ENCODE data around the gene PTGS1.
"Not testable (repeated sequence)": the region's sequence is repeated elsewhere in the genome, so short reads cannot be mapped to it uniquely, and the experiment has no call there.

Gene PTGS1

DNA sequence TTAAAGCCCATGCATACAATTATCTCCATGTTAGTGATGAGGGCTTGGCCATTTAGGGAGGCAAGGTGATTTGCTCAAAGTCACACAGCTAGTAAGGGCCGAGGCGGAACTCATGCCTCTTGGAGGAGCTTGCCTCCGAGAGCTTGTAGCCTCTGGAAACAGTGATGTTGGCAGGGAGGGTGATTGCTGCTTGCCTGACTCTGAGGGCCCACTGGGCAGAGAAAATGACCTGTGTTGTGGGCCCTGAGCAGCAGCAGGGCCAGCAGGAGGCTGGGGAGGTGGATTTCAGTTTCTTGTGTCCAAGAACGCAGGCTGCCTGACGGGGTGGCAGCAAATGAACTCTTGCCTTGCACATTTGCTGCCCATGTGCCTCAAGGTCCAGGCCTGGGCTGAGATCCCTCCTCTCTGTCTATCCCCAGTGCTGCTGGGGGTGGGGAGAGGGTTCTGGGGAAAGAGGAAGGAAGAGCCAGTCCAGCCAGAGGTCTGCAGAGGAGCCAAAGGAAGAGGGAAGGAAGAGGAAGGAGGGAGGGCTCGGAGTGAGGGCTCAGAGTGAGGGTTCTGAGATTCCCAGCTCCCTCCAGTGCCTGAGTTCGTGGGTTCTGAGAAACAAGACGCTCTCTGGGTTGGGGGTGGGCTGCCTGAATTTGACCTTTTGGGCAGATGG is 16.2 kb upstream of the PTGS1 start:
- Mint-ChIP-seq H3K4me3 (no peak overlapping the region), H3K27ac (no peak overlapping the region), H3K9me3 (peaks cover 13% of the 10 kb centered on the region), H3K36me3 (peaks cover 9% of the 10 kb centered on the region), H3K27me3 (peaks cover 13% of the 10 kb centered on the region), H3K4me1 (peaks cover 2% of the 10 kb centered on the region)
- no peak for DNase-seq (ENCODE audit: low spot score in 2 of 2)
- ATAC-seq (ENCODE audit: low read depth), result no peak

DNA sequence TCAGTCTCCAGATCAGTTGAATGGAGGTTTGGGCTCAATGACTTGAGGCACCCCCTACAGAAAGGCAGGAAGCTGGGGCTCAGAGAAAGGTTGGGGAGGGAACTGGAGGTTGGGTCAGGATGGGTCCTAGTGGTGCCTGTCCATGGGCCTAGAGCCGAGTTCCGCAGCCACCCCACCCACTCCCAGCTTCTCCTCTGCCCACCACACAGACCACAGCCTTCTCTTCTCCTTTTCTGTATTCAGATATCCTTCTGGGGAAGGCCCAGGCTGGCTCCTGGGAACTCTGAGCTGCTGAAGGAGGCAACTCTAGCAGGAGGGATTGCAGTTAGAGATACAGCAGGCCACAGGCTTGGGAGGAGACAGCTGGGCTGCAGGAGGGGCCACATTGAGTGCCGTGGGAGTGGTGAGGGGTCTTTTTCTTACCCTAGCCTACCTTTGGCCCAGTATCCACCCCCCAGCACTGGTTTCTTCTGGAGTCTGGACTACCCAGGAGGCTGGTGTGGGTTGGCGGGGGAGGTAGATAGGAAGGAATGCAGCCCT is 15.4 kb upstream of the PTGS1 start:
- peaks cover 9% of the 10 kb centered on the region for H3K36me3 Mint-ChIP-seq
- H3K27ac Mint-ChIP-seq, result no peak overlapping the region
- no peak for ATAC-seq (ENCODE audit: low read depth)
- peaks cover 13% of the 10 kb centered on the region for H3K9me3 Mint-ChIP-seq
- H3K4me3 Mint-ChIP-seq, result no peak overlapping the region
- H3K4me1 Mint-ChIP-seq, result peaks cover 2% of the 10 kb centered on the region
- peaks cover 8% of the 10 kb centered on the region for H3K27me3 Mint-ChIP-seq
- DNase-seq (ENCODE audit: low spot score in 2 of 2), result no peak

- Mint-ChIP-seq H3K27ac (no peak overlapping the region), H3K36me3 (peaks cover 9% of the 10 kb centered on the region), H3K4me3 (no peak overlapping the region), H3K4me1 (no peaks in the 10 kb centered on the region), H3K9me3 (peaks cover 13% of the 10 kb centered on the region), H3K27me3 (peaks cover 6% of the 10 kb centered on the region)
- DNase-seq (ENCODE audit: low spot score in 2 of 2) (no peak), ATAC-seq (ENCODE audit: low read depth) (no peak)
Observed at GRCh38 chr9:122356627-122357026, 14.2 kb upstream of the PTGS1 start.

- Mint-ChIP-seq H3K36me3 (peaks cover 8% of the 10 kb centered on the region), H3K9me3 (peaks cover 10% of the 10 kb centered on the region), H3K27me3 (peaks cover 3% of the 10 kb centered on the region), H3K4me1 (no peaks in the 10 kb centered on the region), H3K4me3 (no peak overlapping the region), H3K27ac (no peak overlapping the region)
- no peak for ATAC-seq (ENCODE audit: low read depth)
- DNase-seq (ENCODE audit: low spot score in 2 of 2), result no peak
Observed at GRCh38 chr9:122360891-122361290, 9.9 kb upstream of the PTGS1 start.

- ATAC-seq (ENCODE audit: low read depth); H3K4me1 Mint-ChIP-seq; H3K27me3 Mint-ChIP-seq; DNase-seq (ENCODE audit: low spot score in 2 of 2); H3K9me3 Mint-ChIP-seq; H3K4me3 Mint-ChIP-seq; H3K27ac Mint-ChIP-seq; H3K36me3 Mint-ChIP-seq: not testable (repeated sequence)
Observed at GRCh38 chr9:122363131-122363530, 7.7 kb upstream of the PTGS1 start.

- no peak for ATAC-seq (ENCODE audit: low read depth)
- no peak for DNase-seq (ENCODE audit: low spot score in 2 of 2)
- H3K4me3 Mint-ChIP-seq, result no peak overlapping the region
- no peak overlapping the region for H3K27ac Mint-ChIP-seq
- H3K4me1 Mint-ChIP-seq, result no peaks in the 10 kb centered on the region
- peaks cover 3% of the 10 kb centered on the region for H3K9me3 Mint-ChIP-seq
- H3K36me3 Mint-ChIP-seq, result peaks cover under 1% of the 10 kb centered on the region
- no peaks in the 10 kb centered on the region for H3K27me3 Mint-ChIP-seq
Observed at GRCh38 chr9:122364117-122364782, 6.6 kb upstream of the PTGS1 start.

- H3K27ac Mint-ChIP-seq, result no peak overlapping the region
- DNase-seq (ENCODE audit: low spot score in 2 of 2), result no peak
Observed at GRCh38 chr9:122364783-122365150, 6.1 kb upstream of the PTGS1 start.

GRCh38 chr9:122366074-122366660 is 4.7 kb upstream of the PTGS1 start:
- peaks cover 2% of the 10 kb centered on the region for H3K9me3 Mint-ChIP-seq
- no peak overlapping the region for H3K27ac Mint-ChIP-seq

More at GRCh38 chr9:122364783-122365150, 6.1 kb upstream of the PTGS1 start:
- no peak for ATAC-seq (ENCODE audit: low read depth)
- Mint-ChIP-seq H3K4me1 (no peaks in the 10 kb centered on the region), H3K9me3 (peaks cover 2% of the 10 kb centered on the region), H3K4me3 (no peak overlapping the region), H3K27me3 (no peaks in the 10 kb centered on the region), H3K36me3 (no peaks in the 10 kb centered on the region)

GRCh38 chr9:122367065-122367464 is 3.8 kb upstream of the PTGS1 start:
- Mint-ChIP-seq H3K9me3 (peaks cover 2% of the 10 kb centered on the region), H3K4me3 (no peak overlapping the region), H3K27me3 (no peaks in the 10 kb centered on the region), H3K4me1 (peaks cover 16% of the 10 kb centered on the region), H3K36me3 (no peaks in the 10 kb centered on the region), H3K27ac (no peak overlapping the region)
- no peak for ATAC-seq (ENCODE audit: low read depth)
- no peak for DNase-seq (ENCODE audit: low spot score in 2 of 2)

More at GRCh38 chr9:122366074-122366660, 4.7 kb upstream of the PTGS1 start:
- Mint-ChIP-seq H3K4me3 (no peak overlapping the region), H3K36me3 (no peaks in the 10 kb centered on the region), H3K4me1 (peaks cover 10% of the 10 kb centered on the region), H3K27me3 (no peaks in the 10 kb centered on the region)
- no peak for DNase-seq (ENCODE audit: low spot score in 2 of 2)
- ATAC-seq (ENCODE audit: low read depth), result no peak

DNA sequence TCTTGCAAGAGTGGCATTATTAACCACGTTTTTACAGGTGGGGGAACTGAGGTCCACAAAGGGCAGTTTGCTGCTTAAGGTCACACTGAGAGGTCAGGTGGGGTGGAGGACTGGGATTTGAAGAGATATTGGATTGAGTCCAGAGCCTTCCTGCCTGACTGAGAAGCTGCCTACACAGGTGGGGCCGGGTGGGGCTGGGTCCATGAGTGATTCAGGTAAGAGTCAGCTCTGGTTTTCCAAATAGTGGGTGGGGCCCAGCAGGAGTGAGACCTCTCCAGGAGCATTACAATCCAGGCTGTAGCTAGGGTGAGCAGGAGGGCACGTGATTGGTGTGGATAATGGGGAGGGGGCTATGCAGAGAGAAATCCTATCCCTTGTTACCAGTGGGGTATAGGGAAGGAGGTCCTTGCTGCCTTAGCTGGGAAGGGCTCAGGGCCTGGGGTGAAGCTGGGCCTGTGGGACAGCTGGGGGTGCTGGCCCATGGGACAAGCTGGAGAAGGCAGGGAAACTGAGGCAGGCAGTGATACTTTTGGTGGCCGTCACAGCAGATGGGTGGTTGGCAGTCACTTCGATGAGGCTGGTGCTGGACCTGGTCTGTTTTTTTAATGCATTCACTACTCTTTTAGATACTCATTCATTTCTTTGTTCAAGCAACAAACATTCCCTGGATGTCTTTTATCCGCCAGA is 2.9 kb upstream of the PTGS1 start:
- Mint-ChIP-seq H3K9me3 (peaks cover 2% of the 10 kb centered on the region), H3K4me3 (no peak overlapping the region), H3K36me3 (peaks cover under 1% of the 10 kb centered on the region), H3K27ac (no peak overlapping the region), H3K4me1 (peaks cover 19% of the 10 kb centered on the region), H3K27me3 (no peaks in the 10 kb centered on the region)
- no peak for ATAC-seq (ENCODE audit: low read depth)
- DNase-seq (ENCODE audit: low spot score in 2 of 2), result no peak

DNA sequence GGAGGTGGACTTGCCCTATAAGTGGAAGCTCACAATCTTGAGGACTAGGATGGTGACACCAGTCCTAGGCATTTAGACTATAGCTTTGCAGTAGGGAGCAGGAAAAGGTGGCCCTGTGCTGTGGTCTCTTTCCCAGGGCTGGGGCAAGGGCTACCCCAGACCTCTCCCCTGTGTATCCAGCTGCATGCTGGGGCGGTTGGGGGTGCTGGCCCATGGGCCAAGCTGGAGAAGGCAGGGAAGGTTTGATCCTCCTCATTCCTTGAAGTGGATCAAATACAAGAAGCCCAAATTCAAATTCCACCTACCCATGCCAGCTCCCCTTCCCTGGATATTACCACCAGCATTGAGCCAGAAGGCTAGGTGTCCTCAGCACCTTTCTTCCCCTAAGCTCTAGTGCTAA is 2.2 kb upstream of the PTGS1 start:
- peaks cover 2% of the 10 kb centered on the region for H3K36me3 Mint-ChIP-seq
- H3K4me3 Mint-ChIP-seq, result no peak overlapping the region
- H3K9me3 Mint-ChIP-seq, result peaks cover 2% of the 10 kb centered on the region
- ATAC-seq (ENCODE audit: low read depth) (no peak), DNase-seq (ENCODE audit: low spot score in 2 of 2) (no peak)
- H3K27me3 Mint-ChIP-seq, result no peaks in the 10 kb centered on the region
- H3K4me1 Mint-ChIP-seq, result peaks cover 22% of the 10 kb centered on the region
- no peak overlapping the region for H3K27ac Mint-ChIP-seq

DNA sequence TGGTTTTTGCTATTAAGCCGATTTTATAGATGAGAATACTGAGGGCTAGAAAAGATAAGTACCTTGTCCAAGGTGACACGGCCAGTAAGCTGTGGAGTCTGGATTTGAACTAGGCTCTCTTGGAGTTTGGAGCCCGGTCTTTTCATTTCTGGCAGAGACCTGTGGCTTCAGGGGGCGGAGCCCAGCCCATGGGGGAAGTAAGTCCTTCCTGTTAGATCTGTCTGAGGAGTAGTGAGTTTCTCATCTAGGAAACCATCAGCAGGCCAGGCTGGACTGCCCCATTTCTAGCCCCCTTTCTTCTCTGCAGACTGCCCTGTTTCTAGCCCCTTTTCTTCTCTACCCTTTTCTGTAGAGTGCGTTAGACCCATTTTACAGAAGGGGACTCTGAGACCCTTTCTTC is 521 bp upstream of the PTGS1 start:
- DNase-seq (ENCODE audit: low spot score in 2 of 2) (no peak), ATAC-seq (ENCODE audit: low read depth) (peak; percentile 42)
- Mint-ChIP-seq H3K27me3 (no peaks in the 10 kb centered on the region), H3K27ac (peak overlapping the region; percentile 87), H3K4me1 (peaks cover 23% of the 10 kb centered on the region), H3K36me3 (peaks cover 2% of the 10 kb centered on the region), H3K4me3 (peak overlapping the region; percentile 86), H3K9me3 (peaks cover 2% of the 10 kb centered on the region)

GRCh38 chr9:122371846-122372245 is 1.0 kb downstream of the PTGS1 start:
- ATAC-seq (ENCODE audit: low read depth) (no peak), DNase-seq (ENCODE audit: low spot score in 2 of 2) (no peak)
- Mint-ChIP-seq H3K4me3 (peak overlapping the region; percentile 48), H3K27ac (no peak overlapping the region), H3K9me3 (peaks cover 2% of the 10 kb centered on the region), H3K4me1 (peaks cover 34% of the 10 kb centered on the region), H3K27me3 (no peaks in the 10 kb centered on the region), H3K36me3 (peaks cover 2% of the 10 kb centered on the region)

Data from memory B cell (primary cell).